Esophagus squamous epithelium (tissue), 5 donors: ENCODE results near the gene ACER3. TPM values are rescaled to one million over a fixed set of nuclear protein-coding genes. Genes with fewer than 3 reads are reported as not detected.

ENCODE experiments used
- DNase-seq: peaks from one replicate; lab custom pipeline; 2025; lab: John Stamatoyannopoulos, UW
- H3K27ac ChIP-seq, 4 donors: fragments of 200-600 bp; sonication (generic); one replicate each; pipeline ENCODE4 v1.5.1; 2016 to 2019; ENCODE audit warnings: mild to moderate bottlenecking in 1 of 4
- H3K27me3 ChIP-seq, 4 donors: fragments of 200-600 bp; sonication (generic); 1 replicate in 3 of 4; 2 replicates in 1 of 4; pipeline versions ENCODE4 v1.5.1 to v1.6.0; 2017 to 2021; ENCODE audit warnings: antibody characterized with exemption in 1 of 4
- H3K36me3 ChIP-seq, 3 donors: fragments of 200-600 bp; sonication (generic); one replicate each; pipeline ENCODE4 v1.5.1; 2016 to 2019
- H3K4me1 ChIP-seq, 3 donors: fragments of 200-600 bp; sonication (generic); one replicate each; pipeline ENCODE4 v1.5.1; 2017 to 2019
- H3K4me3 ChIP-seq, 4 donors: fragments of 200-600 bp; sonication (generic); 1 replicate in 3 of 4; 2 replicates in 1 of 4; pipeline ENCODE4 v1.5.1; 2016 to 2019; ENCODE audit warnings: mild to moderate bottlenecking in 2 of 4, moderate library complexity in 1 of 4
- H3K9me3 ChIP-seq, 3 donors: fragments of 200-600 bp; sonication (generic); one replicate each; pipeline ENCODE4 v1.5.1; 2016 to 2019
- POLR2A ChIP-seq, 4 donors: fragments of 450-650 bp; IDR thresholded peaks; one replicate each; pipeline ENCODE4 v1.6.1; 2017; ENCODE audit warnings: antibody characterized with exemption in 4 of 4, mild to moderate bottlenecking in 4 of 4, moderate library complexity in 3 of 4
- WGBS, 2 donors: methylation state at CpG; one replicate each; pipeline ENCODE4 v1.1.5; 2018; 5-methylcytosine and 5-hydroxymethylcytosine counted together
- intact Hi-C: fragments of 100-400 bp; cut with DNase I; formaldehyde crosslinking; loops from one replicate; pipeline ENCODE4 v1.15.0; 2022
- total RNA-seq, 4 donors: library from RNA; depleted of rRNA; stranded (reverse); fragments of >200 nt; gene quantifications; one replicate each; pipeline ENCODE4 v1.1.0, GENCODE V29; 2016
- TF ChIP-seq, protein P1 (sequence below), 6 experiments: fragments of 450-650 bp in 4 of 6; fragments of 200-600 bp in 2 of 6; sonication (generic) in 2 of 6; IDR thresholded peaks; one replicate each; pipeline ENCODE4 v1.5.1; 2016 to 2019; ENCODE audit warnings: antibody characterized with exemption in 6 of 6, mild to moderate bottlenecking in 4 of 6, moderate library complexity in 4 of 6
- donor health status: DM: yes; HTN: yes; CAD: no.

ACER3 gene
- total RNA-seq, 4 donors from 2014 or later, result 9.9 to 34.2 (median 23.3) TPM

DNA sequence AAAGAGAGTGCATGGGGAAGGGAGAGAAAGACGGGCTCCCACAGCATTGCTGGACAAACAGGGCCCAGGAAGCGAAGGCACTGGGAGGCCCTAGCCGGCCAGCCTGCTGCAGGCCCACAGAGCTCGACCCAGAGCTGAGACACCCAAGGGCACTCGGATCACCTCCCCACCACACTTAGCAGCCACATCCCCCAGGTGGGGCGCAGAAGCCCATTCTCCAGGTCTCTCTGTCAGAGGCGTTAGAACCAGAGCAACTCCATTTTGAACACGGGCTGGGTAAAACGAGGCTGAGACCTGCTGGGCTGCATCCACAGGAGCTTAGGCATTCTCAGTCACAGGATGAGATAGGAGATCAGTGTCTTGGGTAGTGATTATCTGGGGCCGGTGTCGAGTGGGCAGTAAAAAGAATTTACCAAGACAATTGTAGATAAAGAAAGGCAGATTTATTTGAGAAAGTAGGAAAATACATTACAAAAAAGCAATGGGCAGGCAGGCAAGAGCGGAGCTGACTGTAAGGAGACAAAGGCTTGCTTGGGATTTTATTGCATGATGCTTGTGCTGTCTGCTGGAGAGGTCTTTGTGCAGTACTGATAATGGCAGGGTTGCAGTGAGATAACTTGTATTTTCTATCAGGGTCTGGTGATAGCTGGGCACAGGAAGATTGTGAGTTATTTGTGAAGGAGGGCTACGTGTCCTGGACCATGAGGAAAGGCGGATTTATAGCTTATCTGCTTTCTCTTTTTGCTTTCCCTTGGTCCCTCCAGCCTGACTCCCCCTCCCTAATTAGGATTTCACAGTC is 192.7 kb downstream of the ACER3 start:
- intact Hi-C loops, result no loop called here
- Histone ChIP-seq H3K4me1 (no peaks in the 10 kb centered on the region), H3K9me3 (peaks cover 0 to 20% (median 20%) of the 10 kb centered on the region in 3 donors), H3K27me3 (no peaks in the 10 kb centered on the region), H3K36me3 (no peaks in the 10 kb centered on the region), H3K4me3 (no peak overlapping the region), H3K27ac (no peak overlapping the region)
- TF ChIP-seq, protein P1, sequence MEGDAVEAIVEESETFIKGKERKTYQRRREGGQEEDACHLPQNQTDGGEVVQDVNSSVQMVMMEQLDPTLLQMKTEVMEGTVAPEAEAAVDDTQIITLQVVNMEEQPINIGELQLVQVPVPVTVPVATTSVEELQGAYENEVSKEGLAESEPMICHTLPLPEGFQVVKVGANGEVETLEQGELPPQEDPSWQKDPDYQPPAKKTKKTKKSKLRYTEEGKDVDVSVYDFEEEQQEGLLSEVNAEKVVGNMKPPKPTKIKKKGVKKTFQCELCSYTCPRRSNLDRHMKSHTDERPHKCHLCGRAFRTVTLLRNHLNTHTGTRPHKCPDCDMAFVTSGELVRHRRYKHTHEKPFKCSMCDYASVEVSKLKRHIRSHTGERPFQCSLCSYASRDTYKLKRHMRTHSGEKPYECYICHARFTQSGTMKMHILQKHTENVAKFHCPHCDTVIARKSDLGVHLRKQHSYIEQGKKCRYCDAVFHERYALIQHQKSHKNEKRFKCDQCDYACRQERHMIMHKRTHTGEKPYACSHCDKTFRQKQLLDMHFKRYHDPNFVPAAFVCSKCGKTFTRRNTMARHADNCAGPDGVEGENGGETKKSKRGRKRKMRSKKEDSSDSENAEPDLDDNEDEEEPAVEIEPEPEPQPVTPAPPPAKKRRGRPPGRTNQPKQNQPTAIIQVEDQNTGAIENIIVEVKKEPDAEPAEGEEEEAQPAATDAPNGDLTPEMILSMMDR (IDR thresholded peaks at IDR 0.05), result no peak
- TF ChIP-seq POLR2A (IDR thresholded peaks at IDR 0.05), result no peak
- 72 to 91% methylated on average over 7 to 11 of the region's 14 CpGs for WGBS, 2 donors
- no peak for DNase-seq

DNA sequence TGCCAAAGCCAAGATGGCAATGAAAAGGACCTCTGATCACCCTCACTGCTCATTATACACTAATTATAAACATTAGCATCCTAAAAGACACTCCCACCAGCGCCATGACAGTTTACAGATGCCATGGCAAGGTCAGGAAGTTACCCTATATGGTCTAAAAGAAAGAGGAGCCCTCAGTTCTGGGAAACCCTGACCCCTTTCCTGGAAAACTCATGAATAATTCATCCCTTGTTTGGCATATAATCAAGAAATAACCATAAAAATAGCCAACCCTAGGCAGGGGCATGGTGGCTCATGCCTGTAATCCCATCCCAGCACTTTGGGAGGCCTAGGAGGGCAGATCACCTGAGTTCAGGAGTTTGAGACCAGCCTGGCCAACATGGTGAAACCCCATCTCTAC is 193.4 kb downstream of the ACER3 start:
- 50 to 56% methylated on average over 1 of the region's 1 CpG for WGBS, 2 donors
- Histone ChIP-seq H3K27me3 (no peaks in the 10 kb centered on the region), H3K9me3 (peaks cover 0 to 20% (median 20%) of the 10 kb centered on the region in 3 donors), H3K4me3 (no peak overlapping the region), H3K4me1 (no peaks in the 10 kb centered on the region), H3K36me3 (no peaks in the 10 kb centered on the region), H3K27ac (no peak overlapping the region)
- intact Hi-C loops, result no loop called here
- TF ChIP-seq, protein P1 (IDR thresholded peaks at IDR 0.05), result no peak
- no peak for TF ChIP-seq POLR2A (IDR thresholded peaks at IDR 0.05)
- no peak for DNase-seq

DNA sequence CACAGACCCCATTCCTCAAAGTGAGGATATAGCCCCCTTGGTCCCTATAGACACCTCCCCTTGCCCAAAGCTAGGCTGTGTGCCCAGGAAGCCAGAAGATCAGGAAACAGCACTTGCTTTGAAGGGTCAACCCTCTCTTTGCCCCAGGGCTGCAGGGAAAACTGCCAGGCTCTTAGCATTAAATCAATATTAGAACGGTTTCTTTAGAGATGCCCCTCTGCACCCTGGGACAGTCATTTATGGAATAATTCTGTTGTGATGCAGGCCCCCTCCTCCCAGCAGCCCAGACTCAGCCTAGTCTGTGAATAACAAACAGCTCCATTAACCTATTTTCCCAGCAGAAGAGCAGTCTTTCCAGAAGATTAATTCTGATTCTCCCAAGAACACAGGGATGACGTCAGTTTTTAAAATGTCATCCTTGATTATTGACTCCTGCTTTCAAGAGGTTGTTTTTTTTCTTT is 194.4 kb downstream of the ACER3 start:
- intact Hi-C loops, result no loop called here
- H3K9me3 ChIP-seq, result peaks cover 0 to 20% (median 20%) of the 10 kb centered on the region in 3 donors
- TF ChIP-seq, protein P1 (IDR thresholded peaks at IDR 0.05), result no peak
- no peak for TF ChIP-seq POLR2A (IDR thresholded peaks at IDR 0.05)
- WGBS, 2 donors, result 48 to 63% methylated on average over 1 to 2 of the region's 2 CpGs
- H3K27me3 ChIP-seq, result no peaks in the 10 kb centered on the region
- no peak overlapping the region for H3K27ac ChIP-seq
- no peak for DNase-seq
- H3K36me3 ChIP-seq, result no peaks in the 10 kb centered on the region
- H3K4me3 ChIP-seq, result no peak overlapping the region
- H3K4me1 ChIP-seq, result no peaks in the 10 kb centered on the region

DNA sequence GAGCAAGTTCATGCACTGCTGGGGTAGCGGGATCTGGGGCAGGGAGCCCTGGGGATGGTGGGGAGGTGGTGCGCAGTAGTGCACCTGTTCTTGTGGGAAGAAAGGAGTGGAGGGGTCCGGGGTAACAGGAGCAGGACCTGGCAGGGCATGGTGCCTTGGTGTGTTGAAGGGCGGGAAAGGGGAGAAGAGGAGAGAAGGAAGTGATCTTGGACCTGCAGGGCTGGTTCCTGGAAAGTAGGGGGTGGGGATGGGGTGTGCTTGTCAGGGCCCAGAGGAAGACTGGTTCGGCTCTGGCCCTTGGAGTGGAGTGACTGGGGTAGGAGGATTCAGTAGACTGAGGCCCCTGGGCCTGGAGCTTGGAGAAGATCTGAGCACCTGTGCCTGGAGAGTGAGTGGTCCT is 195.2 kb downstream of the ACER3 start:
- TF ChIP-seq POLR2A (IDR thresholded peaks at IDR 0.05), result no peak
- TF ChIP-seq, protein P1 (IDR thresholded peaks at IDR 0.05), result no peak
- no peak for DNase-seq
- 87 to 97% methylated on average over 5 of the region's 5 CpGs for WGBS, 2 donors

DNA sequence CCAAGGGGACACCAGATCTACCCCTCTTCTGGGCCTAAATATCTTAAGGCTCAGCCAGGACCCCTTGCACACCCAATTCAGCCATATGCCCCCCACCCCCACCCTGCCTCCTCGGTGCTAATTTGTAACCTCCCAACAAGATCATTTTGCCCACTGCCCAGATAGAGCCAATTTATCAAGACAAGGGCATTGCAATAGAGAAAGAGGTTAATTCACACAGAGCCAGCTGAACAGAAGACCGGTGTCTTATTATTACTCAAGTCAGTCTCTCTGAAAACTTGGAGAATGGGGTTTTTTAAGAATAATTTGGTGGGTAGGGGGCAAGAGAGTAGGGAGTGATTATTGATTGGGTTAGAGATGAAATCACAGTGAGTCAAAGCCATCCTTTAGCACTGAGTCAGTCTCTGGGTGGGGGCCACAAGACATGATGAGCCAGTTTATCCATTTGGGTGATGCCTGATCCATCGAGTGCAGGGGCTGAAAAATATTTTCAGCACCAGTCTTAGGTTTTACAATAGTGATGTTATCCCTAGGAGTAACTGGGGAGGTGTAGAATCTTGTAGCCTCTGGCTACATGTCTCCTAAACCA is 196.2 kb downstream of the ACER3 start:
- Histone ChIP-seq H3K4me1 (no peaks in the 10 kb centered on the region), H3K4me3 (no peak overlapping the region), H3K36me3 (no peaks in the 10 kb centered on the region), H3K9me3 (peaks cover 0 to 20% (median 20%) of the 10 kb centered on the region in 3 donors), H3K27ac (no peak overlapping the region), H3K27me3 (no peaks in the 10 kb centered on the region)
- 49 to 80% methylated on average over 2 to 3 of the region's 3 CpGs for WGBS, 2 donors
- no peak for TF ChIP-seq POLR2A (IDR thresholded peaks at IDR 0.05)
- TF ChIP-seq, protein P1 (IDR thresholded peaks at IDR 0.05), result no peak
- intact Hi-C loops, result no loop called here
- no peak for DNase-seq

More for the DNA sequence above, 195.2 kb downstream of the ACER3 start:
- H3K36me3 ChIP-seq, result no peaks in the 10 kb centered on the region
- intact Hi-C loops, result no loop called here
- H3K4me1 ChIP-seq, result no peaks in the 10 kb centered on the region
- H3K9me3 ChIP-seq, result peaks cover 0 to 20% (median 20%) of the 10 kb centered on the region in 3 donors
- H3K27me3 ChIP-seq, result no peaks in the 10 kb centered on the region
- H3K27ac ChIP-seq, result no peak overlapping the region
- H3K4me3 ChIP-seq, result no peak overlapping the region
